Measurements from ENCODE around the gene GSX1.
A peak's percentile ranks its signal among the peaks of the same experiment; 100 is the strongest.
"Not testable (repeated sequence)": the region's sequence is repeated elsewhere in the genome, so short reads cannot be mapped to it uniquely, and the experiment has no call there.

Gene GSX1

GRCh38 chr13:27794921-27795717 lies 2.8 kb downstream of the GSX1 start:
- no peak for DNase-seq

- DNase-seq, result no peak
Measured at GRCh38 chr13:27795718-27796019, 3.4 kb downstream of the GSX1 start.

- DNase-seq, result no peak
Measured at GRCh38 chr13:27796544-27797227, 4.4 kb downstream of the GSX1 start.

- DNase-seq, result no peak
Measured at GRCh38 chr13:27797228-27797624, 4.9 kb downstream of the GSX1 start.

GRCh38 chr13:27806744-27807387 lies 14.6 kb downstream of the GSX1 start:
- DNase-seq, result no peak

- DNase-seq, result no peak
Measured at GRCh38 chr13:27808851-27809550, 16.7 kb downstream of the GSX1 start.

- no peak for DNase-seq
Measured at GRCh38 chr13:27810009-27810408, 17.7 kb downstream of the GSX1 start.

GRCh38 chr13:27810461-27810860 lies 18.2 kb downstream of the GSX1 start:
- DNase-seq, result no peak

- DNase-seq, result no peak
Measured at GRCh38 chr13:27813826-27814225, 21.5 kb downstream of the GSX1 start.

GRCh38 chr13:27817832-27818231 lies 25.5 kb downstream of the GSX1 start:
- not testable (repeated sequence) for DNase-seq

GRCh38 chr13:27820524-27821482 lies 28.5 kb downstream of the GSX1 start:
- DNase-seq, result no peak

GRCh38 chr13:27821566-27821965 lies 29.3 kb downstream of the GSX1 start:
- no peak for DNase-seq

- no peak for DNase-seq
Measured at GRCh38 chr13:27822258-27822872, 30.1 kb downstream of the GSX1 start.

GRCh38 chr13:27822873-27823311 lies 30.6 kb downstream of the GSX1 start:
- no peak for DNase-seq

GRCh38 chr13:27824121-27824520 lies 31.8 kb downstream of the GSX1 start:
- no peak for DNase-seq

GRCh38 chr13:27825072-27825471 lies 32.8 kb downstream of the GSX1 start:
- no peak for DNase-seq

GRCh38 chr13:27826379-27827353 lies 34.4 kb downstream of the GSX1 start:
- DNase-seq, result peak; percentile 73

GRCh38 chr13:27827646-27828045 lies 35.4 kb downstream of the GSX1 start:
- no peak for DNase-seq

GRCh38 chr13:27830010-27830409 lies 37.7 kb downstream of the GSX1 start:
- DNase-seq, result peak; percentile 24

- DNase-seq, result no peak
Measured at GRCh38 chr13:27833206-27833605, 40.9 kb downstream of the GSX1 start.

GRCh38 chr13:27834095-27834494 lies 41.8 kb downstream of the GSX1 start:
- no peak for DNase-seq
